K562 (cell line): Measurements from ENCODE around the gene CRACDL. TPM values are rescaled to one million over a fixed set of nuclear protein-coding genes. Genes with fewer than 3 reads are reported as not detected.

Experiments used
- ATAC-seq: fragments of 200-7000 bp; cut with Tn5 transposase; 3 replicates; pipeline ENCODE4 v1.9.1; 2020; ENCODE audit warnings: moderate library complexity
- BruUV-seq: library from RNA; stranded (reverse); fragments of 400-500 nt; replicated peaks from 2 replicates; lab custom pipeline; 2021; lab: Mats Ljungman, UMichigan
- CTCF ChIA-PET: fragments of 300-600 bp; formaldehyde crosslinking; extraction: SDS; loops from one replicate; lab custom pipeline; 2021; ENCODE audit warnings: low intra/inter-chr PET ratio; lab: Yijun Ruan, JAX
- POLR2A ChIA-PET: fragments of 300-600, 350-650 bp; sonication (Branson Sonifier 250); formaldehyde crosslinking; extraction: SDS; loops from one replicate; lab custom pipeline; 2021; ENCODE audit warnings: antibody characterized with exemption, inconsistent platforms; lab: Yijun Ruan, JAX
- DNase-seq, 4 experiments: peaks; one replicate each; pipeline versions ENCODE4 v3.0.0 to v3.0.0-alpha.2; 2011 to 2018; ENCODE audit warnings: low spot score in 3 of 4, mixed read lengths in 3 of 4; ENCODE audit errors: extremely low read depth in 1 of 4
- FAIRE-seq: peaks from 2 replicates; lab custom pipeline; 2011; peaks lifted over from hg19 to GRCh38; lab: Jason Lieb, UNC
- H2AFZ ChIP-seq: 2 replicates; pipeline ENCODE4 v1.6.0; 2011; ENCODE audit warnings: low read depth, low read length, control low read depth, inconsistent platforms
- H3K27ac ChIP-seq: fragments of 200-600 bp; 3 replicates; pipeline ENCODE4 v1.8.0; 2011; ENCODE audit warnings: low read depth, mild to moderate bottlenecking, control low read depth, inconsistent platforms, low read length, moderate library complexity, mixed read lengths; ENCODE audit errors: extremely low read depth
- H3K27me3 ChIP-seq, 2 experiments: fragments of 300-600 bp in 1 of 2; 2 replicates in 1 of 2; 3 replicates in 1 of 2; pipeline versions ENCODE4 v1.6.0 to v1.8.0; 2011; ENCODE audit warnings: inconsistent platforms in 2 of 2, low read length in 2 of 2, mild to moderate bottlenecking in 1 of 2, mixed read lengths in 1 of 2, moderate library complexity in 1 of 2; ENCODE audit not compliant: control insufficient read depth in 2 of 2, insufficient read depth in 2 of 2
- H3K36me3 ChIP-seq: fragments of 300-600 bp; 3 replicates; pipeline ENCODE4 v1.8.0; 2011; ENCODE audit warnings: mild to moderate bottlenecking, low read length, inconsistent platforms; ENCODE audit not compliant: control insufficient read depth, insufficient read depth
- H3K4me1 ChIP-seq, 2 experiments: fragments of 200-600 bp in 1 of 2; replicated peaks in 1 of 2; 2 replicates in 1 of 2; 3 replicates in 1 of 2; pipeline versions ENCODE4 v1.5.1 to v1.8.0; 2011; ENCODE audit warnings: inconsistent platforms in 2 of 2, low read length in 2 of 2, mild to moderate bottlenecking in 1 of 2, mixed read lengths in 1 of 2, moderate library complexity in 1 of 2; ENCODE audit not compliant: control insufficient read depth in 2 of 2, insufficient read depth in 2 of 2
- H3K4me2 ChIP-seq: 2 replicates; pipeline ENCODE4 v1.6.1; 2011; ENCODE audit warnings: low read length, control low read depth, inconsistent platforms, mixed read lengths; ENCODE audit not compliant: insufficient read depth
- H3K4me3 ChIP-seq: fragments of 200-600 bp; sonication (generic), shearing (Covaris generic); 2 replicates; pipeline ENCODE4 v1.5.1; 2016; ENCODE audit warnings: control low read depth, inconsistent platforms
- H3K79me2 ChIP-seq: fragments of 200-600 bp; 3 replicates; pipeline ENCODE4 v1.8.0; 2011; ENCODE audit warnings: low read length, inconsistent platforms; ENCODE audit not compliant: control insufficient read depth, insufficient read depth
- H3K9ac ChIP-seq, 2 experiments: 2 replicates each; pipeline versions ENCODE4 v1.6.0 to v1.6.1; 2011; ENCODE audit warnings: low read depth in 2 of 2, low read length in 2 of 2, control low read depth in 1 of 2, inconsistent platforms in 1 of 2, mild to moderate bottlenecking in 1 of 2, mixed read lengths in 1 of 2; ENCODE audit not compliant: insufficient read depth in 1 of 2
- H3K9me1 ChIP-seq: one replicate; pipeline ENCODE4 v1.6.0; 2011; ENCODE audit warnings: inconsistent platforms, mild to moderate bottlenecking, low read length, moderate library complexity; ENCODE audit not compliant: control insufficient read depth, insufficient read depth
- H3K9me3 ChIP-seq: replicated peaks from 2 replicates; pipeline ENCODE4 v1.5.1; 2011; ENCODE audit warnings: low read depth, low read length, inconsistent platforms; ENCODE audit not compliant: control insufficient read depth, insufficient read depth
- H4K20me1 ChIP-seq: replicated peaks from 2 replicates; pipeline ENCODE4 v1.6.1; 2011; ENCODE audit warnings: low read length, inconsistent platforms, mixed read lengths; ENCODE audit not compliant: control insufficient read depth, insufficient read depth
- BRF2 ChIP-seq: IDR thresholded peaks from 3 replicates; pipeline ENCODE4 v1.6.1; 2011; ENCODE audit warnings: borderline replicate concordance, mild to moderate bottlenecking; ENCODE audit not compliant: insufficient read length, insufficient read depth
- CREB3 ChIP-seq: fragments of 450-650 bp; conservative IDR thresholded peaks from 2 replicates; pipeline ENCODE4 v1.6.1; 2016; ENCODE audit warnings: missing genetic modification characterization, low read depth, mild to moderate bottlenecking, missing compliant biosample characterization, moderate library complexity
- FUS ChIP-seq: fragments of 200-400 bp; formaldehyde crosslinking; optimal IDR thresholded peaks from 2 replicates; pipeline ENCODE3; 2017; ENCODE audit warnings: low read depth, low read length
- KDM4B ChIP-seq, 2 experiments: fragments of 450-650 bp in 1 of 2; sonication (generic) in 1 of 2; IDR thresholded peaks; 2 replicates each; pipeline ENCODE4 v1.6.1; 2016 to 2017; ENCODE audit warnings: borderline replicate concordance in 2 of 2, antibody characterized with exemption in 1 of 2, low read depth in 1 of 2, mild to moderate bottlenecking in 1 of 2
- NELFE ChIP-seq: IDR thresholded peaks from 2 replicates; pipeline ENCODE4 v1.6.1; 2011; ENCODE audit warnings: mild to moderate bottlenecking; ENCODE audit not compliant: insufficient read depth, insufficient read length
- POLR2H ChIP-seq: IDR thresholded peaks from 2 replicates; pipeline ENCODE4 v1.6.1; 2016; ENCODE audit warnings: missing genetic modification characterization, low read depth, mild to moderate bottlenecking, control low read depth, missing compliant biosample characterization, moderate library complexity
- THAP7 ChIP-seq: fragments of 250-450 bp; sonication (Bioruptor Pico); IDR thresholded peaks from 2 replicates; pipeline ENCODE4 v1.5.0; 2021
- ZNF551 ChIP-seq: fragments of 250-450 bp; sonication (Bioruptor Pico); IDR thresholded peaks from 2 replicates; pipeline ENCODE4 v1.5.0; 2021; ENCODE audit warnings: mild to moderate bottlenecking, moderate library complexity
- WGBS: fragments of 100-300 bp; shearing (Covaris generic); methylation state at CpG from one replicate; pipeline ENCODE4 v1.1.6; 2016; ENCODE audit warnings: low coverage, mixed read lengths; ENCODE audit not compliant: insufficient coverage; ENCODE audit errors: missing lambda C conversion rate; 5-methylcytosine and 5-hydroxymethylcytosine counted together
- in situ Hi-C: fragments of 300-500 bp; cut with MboI; formaldehyde crosslinking; loops from 4 replicates; pipeline ENCODE4 v1.15.0; 2018; ENCODE audit warnings: inconsistent platforms, mixed read lengths
- intact Hi-C: fragments of 100-400 bp; cut with micrococcal nuclease; formaldehyde crosslinking; loops from 2 replicates; pipeline ENCODE4 v1.14.2; 2022
- polyA plus RNA-seq, 8 experiments: library from polyadenylated mRNA; depleted of rRNA in 4 of 8; stranded (reverse) in 5 of 8; unstranded in 3 of 8; fragments of >200 nt; fragmentation: Nextera tagmentation in 2 of 8; fragmentation: Illumina TruSeq in 1 of 8; extraction: Ambion mirVana in 2 of 8; extraction: Trizol in 1 of 8; gene quantifications; 2 replicates each; pipeline versions ENCODE4 v1.2.1 to v1.2.3, GENCODE V29; 2011 to 2014; ENCODE audit warnings: inconsistent platforms in 1 of 8, missing spikeins in 1 of 8
- total RNA-seq, 7 experiments: library from RNA; depleted of rRNA in 6 of 7; stranded (reverse); fragments of >200 nt in 6 of 7; fragmentation: Illumina TruSeq in 2 of 7; extraction: Trizol in 2 of 7; gene quantifications; 2 replicates each; pipeline versions ENCODE4 v1.2.1 to v1.2.3, GENCODE V29; 2011 to 2021; ENCODE audit warnings: low replicate concordance in 1 of 7

Gene CRACDL
- total and polyA plus RNA-seq, 9 of the 15 experiments (the other 6 are each of a cell fraction or from before 2014, with no cell fraction given), result not detected

GRCh38 chr2:98882368-98882767, 53.7 kb downstream of the CRACDL start:
- POLR2A ChIA-PET, result interaction anchor here (0.6 to 1.6 kb wide), 2 partner anchors 10 to 1184 kb away, joined by 3 to 5 read pairs; no protein-coding TSS in a partner anchor
- TF ChIP-seq ZNF551 (CRISPR knock-in tag), result no peak
- no peak for TF ChIP-seq NELFE
- TF ChIP-seq BRF2, result no peak
- no peak for TF ChIP-seq CREB3 (tag)
- no peak for TF ChIP-seq THAP7 (CRISPR knock-in tag)
- TF ChIP-seq KDM4B (IDR thresholded peaks at IDR 0.05; ENCODE audit: borderline replicate concordance in 2 of 2, low read depth in 1 of 2), result no peak
- no peak for TF ChIP-seq FUS
- TF ChIP-seq POLR2H, result no peak
- no peak for ATAC-seq
- BruUV-seq, result no TSS peak
- H3K79me2 ChIP-seq, result no peaks in the 10 kb centered on the region
- 0% methylated on average over 3 of the region's 3 CpGs for WGBS
- no peaks in the 10 kb centered on the region for H3K36me3 ChIP-seq
- in situ Hi-C loops (no loop called here), intact Hi-C loops (no loop called here)
- H3K4me1 ChIP-seq, result no peaks in the 10 kb centered on the region
- peaks cover 15 to 25% of the 10 kb centered on the region in 2 experiments; a peak in 4 of 5 replicates for H3K27me3 ChIP-seq
- FAIRE-seq, result no peak
- no peak overlapping the region for H3K9ac ChIP-seq
- H3K4me3 ChIP-seq, result no peak overlapping the region
- H4K20me1 ChIP-seq, result no peaks in the 10 kb centered on the region; the same call in none of the 2 replicates
- CTCF ChIA-PET, result interaction anchor here (0.6 kb wide), 1 partner anchor 299 kb away, joined by 3 read pairs; the partner anchor contains the start of genes MITD1 and MRPL30
- H3K9me1 ChIP-seq, result no peaks in the 10 kb centered on the region
- no peak overlapping the region for H2AFZ ChIP-seq
- no peak overlapping the region for H3K4me2 ChIP-seq
- H3K27ac ChIP-seq, result no peak overlapping the region
- no peak for DNase-seq
- H3K9me3 ChIP-seq, result no peaks in the 10 kb centered on the region
